ENCODE data around the gene DDX3X.

DNA sequence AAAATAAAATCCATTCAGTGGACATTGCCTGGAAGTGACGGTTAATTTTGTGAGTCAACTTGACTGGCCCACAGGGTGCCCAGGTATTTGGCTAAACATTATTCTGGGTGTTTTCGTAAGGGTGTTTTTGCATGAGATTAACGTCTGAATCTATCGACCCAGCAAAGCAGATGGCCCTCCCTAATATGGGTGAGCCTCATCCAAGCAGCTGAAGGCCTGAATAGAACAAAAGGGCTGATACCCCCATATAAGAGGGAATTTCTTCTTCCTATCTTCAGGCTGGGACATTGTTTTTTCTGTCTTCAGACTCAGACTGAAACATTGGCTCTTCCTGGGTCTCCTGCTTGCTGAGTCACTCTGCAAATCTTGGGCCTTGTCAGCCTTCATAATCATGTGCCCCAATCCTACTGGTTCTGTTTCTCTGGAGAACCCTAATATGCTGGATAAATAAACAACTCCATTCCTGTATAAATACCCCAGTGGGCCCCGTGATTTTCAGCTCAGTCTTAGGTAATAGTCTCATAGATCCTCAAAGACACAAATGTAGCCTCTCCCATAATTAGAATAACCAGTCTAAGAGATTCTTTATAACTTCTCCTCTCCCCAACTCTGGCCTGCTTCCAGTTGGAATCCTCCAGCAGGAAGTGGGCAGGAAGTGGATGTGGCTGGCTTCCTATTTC, 33.1 kb upstream of the DDX3X start:
- TF ChIP-seq, protein P1, sequence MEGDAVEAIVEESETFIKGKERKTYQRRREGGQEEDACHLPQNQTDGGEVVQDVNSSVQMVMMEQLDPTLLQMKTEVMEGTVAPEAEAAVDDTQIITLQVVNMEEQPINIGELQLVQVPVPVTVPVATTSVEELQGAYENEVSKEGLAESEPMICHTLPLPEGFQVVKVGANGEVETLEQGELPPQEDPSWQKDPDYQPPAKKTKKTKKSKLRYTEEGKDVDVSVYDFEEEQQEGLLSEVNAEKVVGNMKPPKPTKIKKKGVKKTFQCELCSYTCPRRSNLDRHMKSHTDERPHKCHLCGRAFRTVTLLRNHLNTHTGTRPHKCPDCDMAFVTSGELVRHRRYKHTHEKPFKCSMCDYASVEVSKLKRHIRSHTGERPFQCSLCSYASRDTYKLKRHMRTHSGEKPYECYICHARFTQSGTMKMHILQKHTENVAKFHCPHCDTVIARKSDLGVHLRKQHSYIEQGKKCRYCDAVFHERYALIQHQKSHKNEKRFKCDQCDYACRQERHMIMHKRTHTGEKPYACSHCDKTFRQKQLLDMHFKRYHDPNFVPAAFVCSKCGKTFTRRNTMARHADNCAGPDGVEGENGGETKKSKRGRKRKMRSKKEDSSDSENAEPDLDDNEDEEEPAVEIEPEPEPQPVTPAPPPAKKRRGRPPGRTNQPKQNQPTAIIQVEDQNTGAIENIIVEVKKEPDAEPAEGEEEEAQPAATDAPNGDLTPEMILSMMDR (IDR thresholded peaks at IDR 0.05) = no peak
- no peak for TF ChIP-seq POLR2A (IDR thresholded peaks at IDR 0.05)

Data from lower leg skin (tissue), 3 donors.